Measurements from ENCODE around the gene FAM229B. TPM values are rescaled to one million over a fixed set of nuclear protein-coding genes. Genes with fewer than 3 reads are reported as not detected.
"Not testable (repeated sequence)": the region's sequence is repeated elsewhere in the genome, so short reads cannot be mapped to it uniquely, and the experiment has no call there.

Gene FAM229B
- total RNA-seq, 6 donors from 2014 or later: 3.1 to 14.0 (median 10.4) TPM

GRCh38 chr6:112050429-112050828 is 37.0 kb upstream of the FAM229B start:
- DNase-seq: no peak

GRCh38 chr6:112051251-112051740 is 36.1 kb upstream of the FAM229B start:
- not testable (repeated sequence) for H3K4me1 ChIP-seq; ATAC-seq (ENCODE audit: low FRiP score in 2 of 2); H3K27me3 ChIP-seq; H3K4me3 ChIP-seq; H3K36me3 ChIP-seq; DNase-seq; H3K9me3 ChIP-seq; H3K27ac ChIP-seq
- WGBS, 2 donors: 88 to 89% methylated on average over 4 of the region's 4 CpGs

More at GRCh38 chr6:112050429-112050828, 37.0 kb upstream of the FAM229B start:
- Histone ChIP-seq H3K4me3 (no peak overlapping the region), H3K4me1 (no peaks in the 10 kb centered on the region), H3K36me3 (no peaks in the 10 kb centered on the region), H3K27me3 (no peaks in the 10 kb centered on the region), H3K27ac (no peak overlapping the region), H3K9me3 (no peaks in the 10 kb centered on the region)
- no peak for ATAC-seq (ENCODE audit: low FRiP score in 2 of 2)
- 91 to 98% methylated on average over 5 of the region's 5 CpGs for WGBS, 2 donors
- TF ChIP-seq CTCF (IDR thresholded peaks at IDR 0.05) (no peak), POLR2AphosphoS5 (IDR thresholded peaks at IDR 0.05) (no peak), EP300 (IDR thresholded peaks at IDR 0.05) (no peak), POLR2A (IDR thresholded peaks at IDR 0.05) (no peak)

- Histone ChIP-seq H3K36me3 (no peaks in the 10 kb centered on the region), H3K27me3 (no peaks in the 10 kb centered on the region), H3K4me1 (no peaks in the 10 kb centered on the region), H3K27ac (no peak within 1 kb of the TSS), H3K9me3 (no peaks in the 10 kb centered on the region), H3K4me3 (no peak within 1 kb of the TSS)
- DNase-seq: no peak
- 86 to 89% methylated on average over 12 of the region's 12 CpGs for WGBS, 2 donors
- TF ChIP-seq POLR2A (IDR thresholded peaks at IDR 0.05): no peak
- TF ChIP-seq POLR2AphosphoS5 (IDR thresholded peaks at IDR 0.05): no peak
- TF ChIP-seq CTCF (IDR thresholded peaks at IDR 0.05): no peak
- no peak for TF ChIP-seq EP300 (IDR thresholded peaks at IDR 0.05)
- no peak for ATAC-seq (ENCODE audit: low FRiP score in 2 of 2)
These were observed 33.4 kb upstream of the FAM229B start, which contains the start of gene CCN6 for GRCh38 chr6:112054001-112054400. CCN6 (plus strand) TSS chr6:112054104; CDS start chr6:112054358, 254 bp downstream.

- no peaks in the 10 kb centered on the region for H3K27me3 ChIP-seq
- no peak overlapping the region for H3K27ac ChIP-seq
- TF ChIP-seq EP300 (IDR thresholded peaks at IDR 0.05): no peak
- no peaks in the 10 kb centered on the region for H3K36me3 ChIP-seq
- no peak overlapping the region for H3K4me3 ChIP-seq
- ATAC-seq (ENCODE audit: low FRiP score in 2 of 2) (no peak), DNase-seq (no peak)
- 74 to 78% methylated on average over 10 of the region's 10 CpGs for WGBS, 2 donors
- H3K9me3 ChIP-seq: no peaks in the 10 kb centered on the region
- no peaks in the 10 kb centered on the region for H3K4me1 ChIP-seq
These were observed 32.7 kb upstream of the FAM229B start for GRCh38 chr6:112054555-112055190.

GRCh38 chr6:112058243-112059032 is 29.0 kb upstream of the FAM229B start:
- H3K36me3 ChIP-seq: no peaks in the 10 kb centered on the region
- 58 to 65% methylated on average over 4 of the region's 4 CpGs for WGBS, 2 donors
- H3K27me3 ChIP-seq: no peaks in the 10 kb centered on the region
- TF ChIP-seq POLR2A (IDR thresholded peaks at IDR 0.05): no peak
- TF ChIP-seq EP300 (IDR thresholded peaks at IDR 0.05): no peak
- no peak for TF ChIP-seq CTCF (IDR thresholded peaks at IDR 0.05)
- TF ChIP-seq POLR2AphosphoS5 (IDR thresholded peaks at IDR 0.05): no peak
- H3K27ac ChIP-seq: no peak overlapping the region
- H3K9me3 ChIP-seq: no peaks in the 10 kb centered on the region
- no peak overlapping the region for H3K4me3 ChIP-seq
- H3K4me1 ChIP-seq: no peaks in the 10 kb centered on the region
- ATAC-seq (ENCODE audit: low FRiP score in 2 of 2) (no peak), DNase-seq (no peak)
